ENCODE measurements around the gene NELFA.

DNA sequence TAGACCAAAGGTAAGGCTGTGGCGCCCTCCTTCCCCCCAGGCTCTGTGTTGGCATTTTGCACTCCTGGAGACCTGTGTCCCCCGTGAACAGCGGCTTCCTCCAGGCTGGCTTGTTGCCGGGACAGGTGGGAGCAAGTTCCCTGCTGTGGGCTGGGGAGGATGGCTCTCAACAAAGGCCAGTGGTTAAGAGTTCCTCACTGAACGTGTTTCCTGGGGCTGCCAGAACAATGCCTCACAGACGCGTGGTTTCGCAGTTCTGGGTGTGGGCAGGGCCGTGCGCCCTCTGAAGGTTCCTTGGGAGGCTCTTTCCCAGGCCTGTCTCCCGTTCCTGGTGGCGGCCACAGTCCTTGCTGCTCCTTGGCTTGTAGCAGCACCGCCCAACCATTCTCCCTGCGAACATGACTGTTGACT lies 33.4 kb downstream of the NELFA start:
- no peak for TF ChIP-seq GABPA (IDR thresholded peaks at IDR 0.05 in 1 of 2, conservative IDR thresholded peaks at IDR 0.05 in 1 of 2)
- TF ChIP-seq, protein P1, sequence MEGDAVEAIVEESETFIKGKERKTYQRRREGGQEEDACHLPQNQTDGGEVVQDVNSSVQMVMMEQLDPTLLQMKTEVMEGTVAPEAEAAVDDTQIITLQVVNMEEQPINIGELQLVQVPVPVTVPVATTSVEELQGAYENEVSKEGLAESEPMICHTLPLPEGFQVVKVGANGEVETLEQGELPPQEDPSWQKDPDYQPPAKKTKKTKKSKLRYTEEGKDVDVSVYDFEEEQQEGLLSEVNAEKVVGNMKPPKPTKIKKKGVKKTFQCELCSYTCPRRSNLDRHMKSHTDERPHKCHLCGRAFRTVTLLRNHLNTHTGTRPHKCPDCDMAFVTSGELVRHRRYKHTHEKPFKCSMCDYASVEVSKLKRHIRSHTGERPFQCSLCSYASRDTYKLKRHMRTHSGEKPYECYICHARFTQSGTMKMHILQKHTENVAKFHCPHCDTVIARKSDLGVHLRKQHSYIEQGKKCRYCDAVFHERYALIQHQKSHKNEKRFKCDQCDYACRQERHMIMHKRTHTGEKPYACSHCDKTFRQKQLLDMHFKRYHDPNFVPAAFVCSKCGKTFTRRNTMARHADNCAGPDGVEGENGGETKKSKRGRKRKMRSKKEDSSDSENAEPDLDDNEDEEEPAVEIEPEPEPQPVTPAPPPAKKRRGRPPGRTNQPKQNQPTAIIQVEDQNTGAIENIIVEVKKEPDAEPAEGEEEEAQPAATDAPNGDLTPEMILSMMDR (IDR thresholded peaks at IDR 0.05; ENCODE audit: low read depth, low read length, missing input control): no peak
- no peak for TF ChIP-seq YY1 (IDR thresholded peaks at IDR 0.05)
- TF ChIP-seq SP1 (IDR thresholded peaks at IDR 0.05): no peak
- TF ChIP-seq FOXA1 (IDR thresholded peaks at IDR 0.05): no peak
- TF ChIP-seq EGR1 (IDR thresholded peaks at IDR 0.05; ENCODE audit: low read depth in 2 of 2): no peak
- TF ChIP-seq, protein P2, sequence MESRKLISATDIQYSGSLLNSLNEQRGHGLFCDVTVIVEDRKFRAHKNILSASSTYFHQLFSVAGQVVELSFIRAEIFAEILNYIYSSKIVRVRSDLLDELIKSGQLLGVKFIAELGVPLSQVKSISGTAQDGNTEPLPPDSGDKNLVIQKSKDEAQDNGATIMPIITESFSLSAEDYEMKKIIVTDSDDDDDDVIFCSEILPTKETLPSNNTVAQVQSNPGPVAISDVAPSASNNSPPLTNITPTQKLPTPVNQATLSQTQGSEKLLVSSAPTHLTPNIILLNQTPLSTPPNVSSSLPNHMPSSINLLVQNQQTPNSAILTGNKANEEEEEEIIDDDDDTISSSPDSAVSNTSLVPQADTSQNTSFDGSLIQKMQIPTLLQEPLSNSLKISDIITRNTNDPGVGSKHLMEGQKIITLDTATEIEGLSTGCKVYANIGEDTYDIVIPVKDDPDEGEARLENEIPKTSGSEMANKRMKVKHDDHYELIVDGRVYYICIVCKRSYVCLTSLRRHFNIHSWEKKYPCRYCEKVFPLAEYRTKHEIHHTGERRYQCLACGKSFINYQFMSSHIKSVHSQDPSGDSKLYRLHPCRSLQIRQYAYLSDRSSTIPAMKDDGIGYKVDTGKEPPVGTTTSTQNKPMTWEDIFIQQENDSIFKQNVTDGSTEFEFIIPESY (IDR thresholded peaks at IDR 0.05): no peak
- TF ChIP-seq, protein P3, sequence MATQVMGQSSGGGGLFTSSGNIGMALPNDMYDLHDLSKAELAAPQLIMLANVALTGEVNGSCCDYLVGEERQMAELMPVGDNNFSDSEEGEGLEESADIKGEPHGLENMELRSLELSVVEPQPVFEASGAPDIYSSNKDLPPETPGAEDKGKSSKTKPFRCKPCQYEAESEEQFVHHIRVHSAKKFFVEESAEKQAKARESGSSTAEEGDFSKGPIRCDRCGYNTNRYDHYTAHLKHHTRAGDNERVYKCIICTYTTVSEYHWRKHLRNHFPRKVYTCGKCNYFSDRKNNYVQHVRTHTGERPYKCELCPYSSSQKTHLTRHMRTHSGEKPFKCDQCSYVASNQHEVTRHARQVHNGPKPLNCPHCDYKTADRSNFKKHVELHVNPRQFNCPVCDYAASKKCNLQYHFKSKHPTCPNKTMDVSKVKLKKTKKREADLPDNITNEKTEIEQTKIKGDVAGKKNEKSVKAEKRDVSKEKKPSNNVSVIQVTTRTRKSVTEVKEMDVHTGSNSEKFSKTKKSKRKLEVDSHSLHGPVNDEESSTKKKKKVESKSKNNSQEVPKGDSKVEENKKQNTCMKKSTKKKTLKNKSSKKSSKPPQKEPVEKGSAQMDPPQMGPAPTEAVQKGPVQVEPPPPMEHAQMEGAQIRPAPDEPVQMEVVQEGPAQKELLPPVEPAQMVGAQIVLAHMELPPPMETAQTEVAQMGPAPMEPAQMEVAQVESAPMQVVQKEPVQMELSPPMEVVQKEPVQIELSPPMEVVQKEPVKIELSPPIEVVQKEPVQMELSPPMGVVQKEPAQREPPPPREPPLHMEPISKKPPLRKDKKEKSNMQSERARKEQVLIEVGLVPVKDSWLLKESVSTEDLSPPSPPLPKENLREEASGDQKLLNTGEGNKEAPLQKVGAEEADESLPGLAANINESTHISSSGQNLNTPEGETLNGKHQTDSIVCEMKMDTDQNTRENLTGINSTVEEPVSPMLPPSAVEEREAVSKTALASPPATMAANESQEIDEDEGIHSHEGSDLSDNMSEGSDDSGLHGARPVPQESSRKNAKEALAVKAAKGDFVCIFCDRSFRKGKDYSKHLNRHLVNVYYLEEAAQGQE (IDR thresholded peaks at IDR 0.05): no peak
- no peak for TF ChIP-seq JUND (IDR thresholded peaks at IDR 0.05)
- TF ChIP-seq RAD21 (IDR thresholded peaks at IDR 0.05): no peak
- TF ChIP-seq TAF1 (conservative IDR thresholded peaks at IDR 0.05): no peak
- TF ChIP-seq FOXA2 (IDR thresholded peaks at IDR 0.05): no peak
- TF ChIP-seq, protein P4, sequence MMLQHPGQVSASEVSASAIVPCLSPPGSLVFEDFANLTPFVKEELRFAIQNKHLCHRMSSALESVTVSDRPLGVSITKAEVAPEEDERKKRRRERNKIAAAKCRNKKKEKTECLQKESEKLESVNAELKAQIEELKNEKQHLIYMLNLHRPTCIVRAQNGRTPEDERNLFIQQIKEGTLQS (IDR thresholded peaks at IDR 0.05): no peak
- TF ChIP-seq, protein P5, sequence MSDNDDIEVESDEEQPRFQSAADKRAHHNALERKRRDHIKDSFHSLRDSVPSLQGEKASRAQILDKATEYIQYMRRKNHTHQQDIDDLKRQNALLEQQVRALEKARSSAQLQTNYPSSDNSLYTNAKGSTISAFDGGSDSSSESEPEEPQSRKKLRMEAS (IDR thresholded peaks at IDR 0.05): no peak
